SK-N-SH (cell line): Measurements from ENCODE around the gene CCDC141. TPM values are rescaled to one million over a fixed set of nuclear protein-coding genes. Genes with fewer than 3 reads are reported as not detected.
"Not testable (repeated sequence)": the region's sequence is repeated elsewhere in the genome, so short reads cannot be mapped to it uniquely, and the experiment has no call there.

Source experiments
- CTCF ChIA-PET: fragments of 300-600, 350-600 bp; formaldehyde crosslinking; extraction: SDS; loops from one replicate; lab custom pipeline; 2021; lab: Yijun Ruan, JAX
- POLR2A ChIA-PET: fragments of 350-600 bp; sonication (Branson Sonifier 250); formaldehyde crosslinking; extraction: SDS; loops from one replicate; lab custom pipeline; 2020; ENCODE audit warnings: antibody characterized with exemption, inconsistent platforms; lab: Yijun Ruan, JAX
- DNase-seq: peaks from one replicate; pipeline ENCODE4 v3.0.0; 2012
- H2AFZ ChIP-seq: fragments of 200-600 bp; sonication (generic); 2 replicates; pipeline ENCODE4 v1.8.1; 2016; ENCODE audit warnings: antibody characterized with exemption, mild to moderate bottlenecking, low read depth
- H3F3A ChIP-seq: fragments of 200-600 bp; sonication (generic); replicated peaks from 2 replicates; pipeline ENCODE3; 2016; ENCODE audit warnings: antibody characterized with exemption, mild to moderate bottlenecking; ENCODE audit not compliant: insufficient read depth
- H3K27ac ChIP-seq, 2 experiments: fragments of 200-500 bp in 1 of 2; fragments of 200-600 bp in 1 of 2; sonication (Bioruptor generic) in 1 of 2; sonication (generic), shearing (Covaris generic) in 1 of 2; 2 replicates each; pipeline versions ENCODE4 v1.5.1 to v1.6.1; 2014 to 2016; ENCODE audit warnings: low read depth in 2 of 2, inconsistent platforms in 1 of 2, low read length in 1 of 2, mild to moderate bottlenecking in 1 of 2, mixed read lengths in 1 of 2
- H3K27me3 ChIP-seq: fragments of 200-600 bp; sonication (generic), shearing (Covaris generic); 2 replicates; pipeline ENCODE4 v1.6.1; 2016; ENCODE audit warnings: mixed run types; ENCODE audit not compliant: insufficient read depth
- H3K36me3 ChIP-seq, 2 experiments: fragments of 200-500 bp in 1 of 2; fragments of 200-600 bp in 1 of 2; sonication (Bioruptor generic) in 1 of 2; sonication (generic) in 1 of 2; replicated peaks in 1 of 2; 2 replicates each; pipeline versions ENCODE3 to v1.5.1; 2014 to 2016; ENCODE audit warnings: low read length in 1 of 2, mild to moderate bottlenecking in 1 of 2; ENCODE audit not compliant: insufficient read depth in 2 of 2, control insufficient read depth in 1 of 2
- H3K4me1 ChIP-seq, 2 experiments: fragments of 200-500 bp in 1 of 2; fragments of 200-600 bp in 1 of 2; sonication (Bioruptor generic) in 1 of 2; sonication (generic), shearing (Covaris generic) in 1 of 2; 2 replicates each; pipeline versions ENCODE4 v1.5.1 to v1.6.1; 2014 to 2016; ENCODE audit warnings: low read depth in 1 of 2, low read length in 1 of 2, mixed run types in 1 of 2; ENCODE audit not compliant: insufficient read depth in 2 of 2, control insufficient read depth in 1 of 2
- H3K4me2 ChIP-seq: fragments of 200-600 bp; sonication (generic), shearing (Covaris generic); 2 replicates; pipeline ENCODE4 v1.6.1; 2017; ENCODE audit warnings: mixed run types
- H3K4me3 ChIP-seq, 2 experiments: fragments of 200-500 bp in 1 of 2; fragments of 200-600 bp in 1 of 2; sonication (Bioruptor generic) in 1 of 2; sonication (generic), shearing (Covaris generic) in 1 of 2; 2 replicates each; pipeline versions ENCODE4 v1.5.1 to v1.8.1; 2014 to 2016; ENCODE audit warnings: low read depth in 2 of 2, inconsistent platforms in 1 of 2, low read length in 1 of 2, mild to moderate bottlenecking in 1 of 2, mixed read lengths in 1 of 2, moderate library complexity in 1 of 2
- H3K79me2 ChIP-seq: fragments of 200-600 bp; sonication (generic); 2 replicates; pipeline ENCODE4 v1.8.1; 2017; ENCODE audit warnings: mild to moderate bottlenecking; ENCODE audit not compliant: insufficient read depth
- H3K9ac ChIP-seq: fragments of 200-600 bp; sonication (generic); 2 replicates; pipeline ENCODE4 v1.6.1; 2017; ENCODE audit warnings: mixed run types
- H3K9me2 ChIP-seq: fragments of 200-600 bp; sonication (generic); 2 replicates; pipeline ENCODE4 v1.6.1; 2017; ENCODE audit warnings: mixed run types
- H3K9me3 ChIP-seq: fragments of 200-600 bp; sonication (generic); 2 replicates; pipeline ENCODE4 v1.6.1; 2017; ENCODE audit warnings: mixed run types, mild to moderate bottlenecking, moderate library complexity
- H4K20me1 ChIP-seq: fragments of 200-600 bp; sonication (generic); 2 replicates; pipeline ENCODE4 v1.6.1; 2017; ENCODE audit warnings: mild to moderate bottlenecking, mixed run types; ENCODE audit not compliant: insufficient read depth
- ELF1 ChIP-seq: IDR thresholded peaks from 2 replicates; pipeline ENCODE4 v1.4.0; 2012
- EP300 ChIP-seq, 2 experiments: IDR thresholded peaks; 2 replicates each; pipeline versions ENCODE4 v1.4.0 to v1.6.1; 2012; ENCODE audit warnings: borderline replicate concordance in 1 of 2, low read depth in 1 of 2, low read length in 1 of 2
- GABPA ChIP-seq: IDR thresholded peaks from 2 replicates; pipeline ENCODE4 v1.4.0; 2012; ENCODE audit warnings: low read depth, mild to moderate bottlenecking
- GATA2 ChIP-seq: sonication (generic); formaldehyde crosslinking; IDR thresholded peaks from 2 replicates; pipeline ENCODE4 v1.5.0; 2020; ENCODE audit warnings: mild to moderate bottlenecking, missing genetic modification reagents
- JUND ChIP-seq: IDR thresholded peaks from 2 replicates; pipeline ENCODE4 v1.4.0; 2012
- RCOR1 ChIP-seq: fragments of 150-350 bp; IDR thresholded peaks from 2 replicates; pipeline ENCODE4 v1.6.1; 2017; ENCODE audit warnings: antibody characterized with exemption, low read length
- TCF12 ChIP-seq: IDR thresholded peaks from 2 replicates; pipeline ENCODE4 v1.4.0; 2012
- TEAD4 ChIP-seq: IDR thresholded peaks from 2 replicates; pipeline ENCODE4 v1.4.0; 2012; ENCODE audit warnings: mild to moderate bottlenecking, borderline replicate concordance; ENCODE audit not compliant: insufficient read depth
- YY1 ChIP-seq: IDR thresholded peaks from 2 replicates; pipeline ENCODE4 v1.4.0; 2012; ENCODE audit warnings: low read depth, mild to moderate bottlenecking
- WGBS: methylation state at CpG from one replicate; pipeline ENCODE4 v1.1.6; 2017; ENCODE audit warnings: low lambda C conversion rate; 5-methylcytosine and 5-hydroxymethylcytosine counted together
- polyA plus RNA-seq, 3 experiments: library from polyadenylated mRNA; depleted of rRNA; stranded (reverse); fragments of >200 nt; gene quantifications; 2 replicates each; pipeline ENCODE4 v1.2.3, GENCODE V29; 2012
- TF ChIP-seq, protein P1 (sequence below): IDR thresholded peaks from 2 replicates; pipeline ENCODE4 v1.4.0; 2012; ENCODE audit warnings: low read depth, borderline replicate concordance
- TF ChIP-seq, protein P2 (sequence below): IDR thresholded peaks from 2 replicates; pipeline ENCODE4 v1.4.0; 2012; ENCODE audit warnings: low read depth, borderline replicate concordance
- TF ChIP-seq, protein P3 (sequence below): fragments of 150-350 bp; IDR thresholded peaks from 2 replicates; pipeline ENCODE4 v1.6.1; 2017; ENCODE audit warnings: antibody characterized with exemption, low read length, low read depth, borderline replicate concordance
- TF ChIP-seq, protein P4 (sequence below): IDR thresholded peaks from 2 replicates; pipeline ENCODE4 v1.6.1; 2012; ENCODE audit warnings: mild to moderate bottlenecking, low read depth, low read length, moderate library complexity

Gene CCDC141
- polyA plus RNA-seq, 1 of the 3 experiments (the other 2 are of a cell fraction), result 0.02 TPM

DNA sequence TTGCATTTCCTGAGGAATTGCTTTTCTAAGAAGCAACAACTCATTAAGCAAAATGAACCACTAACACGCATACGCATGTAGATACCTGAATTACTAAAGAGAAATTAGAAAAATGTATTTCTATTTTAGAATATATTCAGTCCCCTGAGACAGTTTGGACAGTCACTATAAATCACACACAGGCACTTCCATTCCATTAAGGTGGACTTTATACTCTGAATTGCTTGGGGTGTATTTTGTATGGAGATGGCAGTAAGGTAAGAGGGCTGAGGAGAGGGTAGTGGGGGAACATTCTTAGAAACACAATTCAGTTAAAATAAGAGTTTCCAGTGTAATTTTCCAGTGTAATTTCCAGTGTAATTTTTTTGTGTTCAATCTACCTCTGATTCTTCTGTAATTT, 1.8 kb downstream of the CCDC141 start:
- H3K27ac ChIP-seq, result no peak overlapping the region
- H3K4me3 ChIP-seq, result no peak overlapping the region
- peaks cover 0 to 7% of the 10 kb centered on the region in 2 experiments; a peak in 2 of 4 replicates for H3K4me1 ChIP-seq
- no peaks in the 10 kb centered on the region for H3K9me2 ChIP-seq
- no peaks in the 10 kb centered on the region for H3K79me2 ChIP-seq
- CTCF ChIA-PET, result no interaction called here
- no peaks in the 10 kb centered on the region for H4K20me1 ChIP-seq
- TF ChIP-seq, protein P1, sequence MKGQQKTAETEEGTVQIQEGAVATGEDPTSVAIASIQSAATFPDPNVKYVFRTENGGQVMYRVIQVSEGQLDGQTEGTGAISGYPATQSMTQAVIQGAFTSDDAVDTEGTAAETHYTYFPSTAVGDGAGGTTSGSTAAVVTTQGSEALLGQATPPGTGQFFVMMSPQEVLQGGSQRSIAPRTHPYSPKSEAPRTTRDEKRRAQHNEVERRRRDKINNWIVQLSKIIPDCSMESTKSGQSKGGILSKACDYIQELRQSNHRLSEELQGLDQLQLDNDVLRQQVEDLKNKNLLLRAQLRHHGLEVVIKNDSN, result no peak
- TF ChIP-seq JUND, result no peak
- TF ChIP-seq ELF1, result no peak
- no peak for TF ChIP-seq GABPA
- TF ChIP-seq, protein P2, sequence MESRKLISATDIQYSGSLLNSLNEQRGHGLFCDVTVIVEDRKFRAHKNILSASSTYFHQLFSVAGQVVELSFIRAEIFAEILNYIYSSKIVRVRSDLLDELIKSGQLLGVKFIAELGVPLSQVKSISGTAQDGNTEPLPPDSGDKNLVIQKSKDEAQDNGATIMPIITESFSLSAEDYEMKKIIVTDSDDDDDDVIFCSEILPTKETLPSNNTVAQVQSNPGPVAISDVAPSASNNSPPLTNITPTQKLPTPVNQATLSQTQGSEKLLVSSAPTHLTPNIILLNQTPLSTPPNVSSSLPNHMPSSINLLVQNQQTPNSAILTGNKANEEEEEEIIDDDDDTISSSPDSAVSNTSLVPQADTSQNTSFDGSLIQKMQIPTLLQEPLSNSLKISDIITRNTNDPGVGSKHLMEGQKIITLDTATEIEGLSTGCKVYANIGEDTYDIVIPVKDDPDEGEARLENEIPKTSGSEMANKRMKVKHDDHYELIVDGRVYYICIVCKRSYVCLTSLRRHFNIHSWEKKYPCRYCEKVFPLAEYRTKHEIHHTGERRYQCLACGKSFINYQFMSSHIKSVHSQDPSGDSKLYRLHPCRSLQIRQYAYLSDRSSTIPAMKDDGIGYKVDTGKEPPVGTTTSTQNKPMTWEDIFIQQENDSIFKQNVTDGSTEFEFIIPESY, result no peak
- TF ChIP-seq RCOR1, result no peak
- TF ChIP-seq, all 33 proteins: peak for 0
- no peaks in the 10 kb centered on the region for H3K36me3 ChIP-seq
- H2AFZ ChIP-seq, result no peak overlapping the region
- H3F3A ChIP-seq, result no peaks in the 10 kb centered on the region
- POLR2A ChIA-PET, result no interaction called here
- no peaks in the 10 kb centered on the region for H3K9me3 ChIP-seq
- 90% methylated on average over 2 of the region's 2 CpGs for WGBS
- no peak overlapping the region for H3K9ac ChIP-seq
- DNase-seq, result no peak
- H3K27me3 ChIP-seq, result no peaks in the 10 kb centered on the region
- no peak overlapping the region for H3K4me2 ChIP-seq

DNA sequence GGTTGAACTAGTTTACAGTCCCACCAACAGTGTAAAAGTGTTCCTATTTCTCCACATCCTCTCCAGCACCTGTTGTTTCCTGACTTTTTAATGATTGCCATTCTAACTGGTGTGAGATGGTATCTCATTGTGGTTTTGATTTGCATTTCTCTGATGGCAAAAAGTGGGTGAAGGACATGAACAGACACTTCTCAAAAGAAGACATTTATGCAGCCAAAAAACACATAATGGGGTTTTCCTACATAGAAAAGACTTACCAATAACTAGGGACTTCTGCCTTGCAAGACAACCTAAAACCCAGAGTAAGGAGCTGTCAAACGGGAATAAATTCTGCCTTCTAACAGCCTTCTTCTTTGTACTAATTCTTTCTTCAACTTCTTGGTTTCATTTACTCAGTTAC, 4.3 kb downstream of the CCDC141 start:
- DNase-seq, H3K79me2 ChIP-seq, H3K27me3 ChIP-seq, H3K36me3 ChIP-seq, H3K27ac ChIP-seq, H3K9me3 ChIP-seq, H3K9me2 ChIP-seq, H3K4me1 ChIP-seq, H3K4me2 ChIP-seq, H3K9ac ChIP-seq, POLR2A ChIA-PET, H3K4me3 ChIP-seq, H4K20me1 ChIP-seq, H2AFZ ChIP-seq, H3F3A ChIP-seq: not testable (repeated sequence)
- CTCF ChIA-PET, result interaction anchor here (1.4 kb wide), 1 partner anchor 284 kb away, joined by 3 read pairs; no protein-coding TSS in a partner anchor
- WGBS, result 0% methylated on average over 1 of the region's 1 CpG

DNA sequence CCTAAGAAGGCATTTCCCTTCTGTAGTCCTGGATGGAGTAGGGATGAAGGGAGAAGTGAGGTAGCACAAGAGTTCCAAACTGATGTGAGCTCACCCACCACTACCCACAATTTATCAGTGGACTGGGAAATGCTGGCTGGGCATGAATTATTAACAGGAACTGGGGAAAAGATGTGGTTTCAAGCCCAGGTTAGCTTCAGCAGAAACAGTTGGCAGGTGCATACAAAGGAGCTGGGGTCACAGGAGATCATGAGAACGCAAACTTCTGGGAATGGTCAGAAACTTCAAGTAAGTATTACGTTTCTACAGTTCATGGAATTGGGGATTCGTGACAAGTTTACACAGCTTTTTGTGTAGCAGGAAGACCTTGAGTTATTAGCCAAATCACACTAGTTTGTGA, 5.4 kb downstream of the CCDC141 start:
- H3K4me2 ChIP-seq, result peak overlapping the region; percentile 47; the same call in 1 of the 2 replicates
- 20% methylated on average over 3 of the region's 3 CpGs for WGBS
- TF ChIP-seq EP300 (IDR thresholded peaks at IDR 0.05; ENCODE audit: borderline replicate concordance in 1 of 2, low read depth in 1 of 2, low read length in 1 of 2), result no peak
- TF ChIP-seq, protein P3, sequence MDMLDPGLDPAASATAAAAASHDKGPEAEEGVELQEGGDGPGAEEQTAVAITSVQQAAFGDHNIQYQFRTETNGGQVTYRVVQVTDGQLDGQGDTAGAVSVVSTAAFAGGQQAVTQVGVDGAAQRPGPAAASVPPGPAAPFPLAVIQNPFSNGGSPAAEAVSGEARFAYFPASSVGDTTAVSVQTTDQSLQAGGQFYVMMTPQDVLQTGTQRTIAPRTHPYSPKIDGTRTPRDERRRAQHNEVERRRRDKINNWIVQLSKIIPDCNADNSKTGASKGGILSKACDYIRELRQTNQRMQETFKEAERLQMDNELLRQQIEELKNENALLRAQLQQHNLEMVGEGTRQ, result no peak
- no peak for TF ChIP-seq RCOR1
- TF ChIP-seq, protein P4, sequence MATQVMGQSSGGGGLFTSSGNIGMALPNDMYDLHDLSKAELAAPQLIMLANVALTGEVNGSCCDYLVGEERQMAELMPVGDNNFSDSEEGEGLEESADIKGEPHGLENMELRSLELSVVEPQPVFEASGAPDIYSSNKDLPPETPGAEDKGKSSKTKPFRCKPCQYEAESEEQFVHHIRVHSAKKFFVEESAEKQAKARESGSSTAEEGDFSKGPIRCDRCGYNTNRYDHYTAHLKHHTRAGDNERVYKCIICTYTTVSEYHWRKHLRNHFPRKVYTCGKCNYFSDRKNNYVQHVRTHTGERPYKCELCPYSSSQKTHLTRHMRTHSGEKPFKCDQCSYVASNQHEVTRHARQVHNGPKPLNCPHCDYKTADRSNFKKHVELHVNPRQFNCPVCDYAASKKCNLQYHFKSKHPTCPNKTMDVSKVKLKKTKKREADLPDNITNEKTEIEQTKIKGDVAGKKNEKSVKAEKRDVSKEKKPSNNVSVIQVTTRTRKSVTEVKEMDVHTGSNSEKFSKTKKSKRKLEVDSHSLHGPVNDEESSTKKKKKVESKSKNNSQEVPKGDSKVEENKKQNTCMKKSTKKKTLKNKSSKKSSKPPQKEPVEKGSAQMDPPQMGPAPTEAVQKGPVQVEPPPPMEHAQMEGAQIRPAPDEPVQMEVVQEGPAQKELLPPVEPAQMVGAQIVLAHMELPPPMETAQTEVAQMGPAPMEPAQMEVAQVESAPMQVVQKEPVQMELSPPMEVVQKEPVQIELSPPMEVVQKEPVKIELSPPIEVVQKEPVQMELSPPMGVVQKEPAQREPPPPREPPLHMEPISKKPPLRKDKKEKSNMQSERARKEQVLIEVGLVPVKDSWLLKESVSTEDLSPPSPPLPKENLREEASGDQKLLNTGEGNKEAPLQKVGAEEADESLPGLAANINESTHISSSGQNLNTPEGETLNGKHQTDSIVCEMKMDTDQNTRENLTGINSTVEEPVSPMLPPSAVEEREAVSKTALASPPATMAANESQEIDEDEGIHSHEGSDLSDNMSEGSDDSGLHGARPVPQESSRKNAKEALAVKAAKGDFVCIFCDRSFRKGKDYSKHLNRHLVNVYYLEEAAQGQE, result no peak
- TF ChIP-seq TEAD4, result no peak
- no peak for TF ChIP-seq YY1
- no peak for TF ChIP-seq GATA2 (CRISPR knock-in tag)
- no peak for TF ChIP-seq ELF1
- no peak for TF ChIP-seq JUND
- no peak for TF ChIP-seq TCF12

More for the DNA sequence above, 5.4 kb downstream of the CCDC141 start:
- H2AFZ ChIP-seq, result no peak overlapping the region
- POLR2A ChIA-PET, result no interaction called here
- no peaks in the 10 kb centered on the region for H3K9me3 ChIP-seq
- no peaks in the 10 kb centered on the region; a peak in 1 of 4 replicates for H3K4me1 ChIP-seq
- no peaks in the 10 kb centered on the region for H3K79me2 ChIP-seq
- H3K27me3 ChIP-seq, result no peaks in the 10 kb centered on the region
- no peak overlapping the region for H3K4me3 ChIP-seq
- H3K27ac ChIP-seq, result no peak overlapping the region
- H3K9ac ChIP-seq, result no peak overlapping the region
- no peaks in the 10 kb centered on the region for H4K20me1 ChIP-seq
- H3F3A ChIP-seq, result no peaks in the 10 kb centered on the region
- no peak for DNase-seq
- no peaks in the 10 kb centered on the region for H3K9me2 ChIP-seq
- CTCF ChIA-PET, result no interaction called here
- H3K36me3 ChIP-seq, result no peaks in the 10 kb centered on the region
